ENCODE data around the gene KAZN. TPM values are rescaled to one million over a fixed set of nuclear protein-coding genes. Genes with fewer than 3 reads are reported as not detected.
A peak's percentile ranks its signal among the peaks of the same experiment; 100 is the strongest.

Gene KAZN
- total and polyA plus RNA-seq, 2 donors (not counting 1 experiment from before 2014, with no cell fraction given) = 3.4 to 5.0 TPM

DNA sequence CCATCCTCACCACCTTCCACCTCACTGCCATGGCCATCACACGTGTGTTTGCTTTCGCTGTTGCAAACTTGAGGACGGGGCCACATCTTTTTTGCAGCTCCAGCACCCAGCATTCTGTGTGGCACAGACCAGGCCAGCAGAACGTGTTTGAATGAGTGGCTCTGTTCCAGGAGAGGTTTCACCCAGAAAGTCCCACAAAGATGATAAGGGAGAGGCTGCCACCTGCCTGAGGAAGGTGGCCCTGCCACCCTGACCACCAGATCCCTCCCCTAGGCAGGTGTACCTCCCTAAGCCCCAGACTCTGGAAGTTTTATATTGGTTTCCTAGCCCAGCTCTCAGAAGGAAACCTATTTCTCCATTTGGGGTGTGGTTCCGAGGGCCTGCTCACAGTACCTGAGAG is 252.1 kb downstream of the KAZN start:
- Histone ChIP-seq H3K9me3 (ENCODE audit: control insufficient read depth, insufficient read depth, low read depth, low read length) (no peaks in the 10 kb centered on the region), H3K27me3 (ENCODE audit: control insufficient read depth, insufficient read depth, low read length) (peaks cover 5% of the 10 kb centered on the region), H3K36me3 (ENCODE audit: control insufficient read depth, insufficient read depth, low read length) (no peaks in the 10 kb centered on the region), H3K4me2 (ENCODE audit: extremely low read depth, insufficient read depth, low read length) (no peak overlapping the region), H3K4me3 (replicated peaks in 1 of 4; ENCODE audit: control extremely low read depth in 1 of 4, insufficient read depth in 1 of 4, low read depth in 3 of 4, low read length in 4 of 4) (no peak overlapping the region), H3K27ac (ENCODE audit: insufficient read depth, low read length) (no peak overlapping the region), H2AFZ (ENCODE audit: low read length) (no peak overlapping the region), H4K20me1 (ENCODE audit: control insufficient read depth, extremely low read depth, insufficient read depth, low read length) (no peaks in the 10 kb centered on the region), H3K4me1 (ENCODE audit: control insufficient read depth, extremely low read depth, insufficient read depth, low read length) (no peaks in the 10 kb centered on the region), H3K9ac (ENCODE audit: insufficient read depth, low read length) (no peak overlapping the region), H3K79me2 (ENCODE audit: control insufficient read depth, insufficient read depth, low read length) (no peaks in the 10 kb centered on the region)
- TF ChIP-seq EZH2 (IDR thresholded peaks at IDR 0.05; ENCODE audit: low read length, missing control alignments) = no peak
- TF ChIP-seq, protein P1, sequence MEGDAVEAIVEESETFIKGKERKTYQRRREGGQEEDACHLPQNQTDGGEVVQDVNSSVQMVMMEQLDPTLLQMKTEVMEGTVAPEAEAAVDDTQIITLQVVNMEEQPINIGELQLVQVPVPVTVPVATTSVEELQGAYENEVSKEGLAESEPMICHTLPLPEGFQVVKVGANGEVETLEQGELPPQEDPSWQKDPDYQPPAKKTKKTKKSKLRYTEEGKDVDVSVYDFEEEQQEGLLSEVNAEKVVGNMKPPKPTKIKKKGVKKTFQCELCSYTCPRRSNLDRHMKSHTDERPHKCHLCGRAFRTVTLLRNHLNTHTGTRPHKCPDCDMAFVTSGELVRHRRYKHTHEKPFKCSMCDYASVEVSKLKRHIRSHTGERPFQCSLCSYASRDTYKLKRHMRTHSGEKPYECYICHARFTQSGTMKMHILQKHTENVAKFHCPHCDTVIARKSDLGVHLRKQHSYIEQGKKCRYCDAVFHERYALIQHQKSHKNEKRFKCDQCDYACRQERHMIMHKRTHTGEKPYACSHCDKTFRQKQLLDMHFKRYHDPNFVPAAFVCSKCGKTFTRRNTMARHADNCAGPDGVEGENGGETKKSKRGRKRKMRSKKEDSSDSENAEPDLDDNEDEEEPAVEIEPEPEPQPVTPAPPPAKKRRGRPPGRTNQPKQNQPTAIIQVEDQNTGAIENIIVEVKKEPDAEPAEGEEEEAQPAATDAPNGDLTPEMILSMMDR (conservative IDR thresholded peaks at IDR 0.05 in 1 of 2, IDR thresholded peaks at IDR 0.05 in 1 of 2; ENCODE audit: low read depth in 1 of 2, low read length in 2 of 2) = peak in 1 of 2 donors; percentile 10
- peak in 1 of 2 donors; percentile 8 for DNase-seq (ENCODE audit: low read depth in 2 of 2)

DNA sequence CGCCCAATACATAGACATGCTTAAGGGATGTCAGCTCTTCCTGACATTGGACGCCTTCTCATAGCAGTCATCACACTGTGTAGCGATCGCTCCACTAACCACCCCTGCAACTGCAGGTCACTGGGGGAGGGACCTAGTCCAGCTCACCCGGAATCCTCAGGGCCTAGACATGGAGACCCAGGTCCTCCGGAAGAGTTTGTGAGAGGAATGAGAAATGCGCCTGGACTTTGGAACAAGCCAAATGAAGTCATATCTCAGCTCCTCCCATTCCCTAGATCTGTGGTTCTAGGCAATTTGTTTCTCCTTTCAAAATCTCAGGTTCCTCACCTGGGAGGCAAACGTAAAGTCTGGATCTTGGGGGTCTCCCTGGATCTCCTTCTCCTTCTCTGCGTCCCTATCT is 253.3 kb downstream of the KAZN start:
- TF ChIP-seq EZH2 (IDR thresholded peaks at IDR 0.05; ENCODE audit: low read length, missing control alignments) = no peak
- TF ChIP-seq, protein P1 (conservative IDR thresholded peaks at IDR 0.05 in 1 of 2, IDR thresholded peaks at IDR 0.05 in 1 of 2; ENCODE audit: low read depth in 1 of 2, low read length in 2 of 2) = no peak
- Histone ChIP-seq H3K9me3 (ENCODE audit: control insufficient read depth, insufficient read depth, low read depth, low read length) (no peaks in the 10 kb centered on the region), H3K79me2 (ENCODE audit: control insufficient read depth, insufficient read depth, low read length) (no peaks in the 10 kb centered on the region), H3K9ac (ENCODE audit: insufficient read depth, low read length) (no peak overlapping the region), H3K27me3 (ENCODE audit: control insufficient read depth, insufficient read depth, low read length) (peaks cover 7% of the 10 kb centered on the region), H4K20me1 (ENCODE audit: control insufficient read depth, extremely low read depth, insufficient read depth, low read length) (no peaks in the 10 kb centered on the region), H3K4me1 (ENCODE audit: control insufficient read depth, extremely low read depth, insufficient read depth, low read length) (no peaks in the 10 kb centered on the region), H2AFZ (ENCODE audit: low read length) (no peak overlapping the region), H3K4me3 (replicated peaks in 1 of 4; ENCODE audit: control extremely low read depth in 1 of 4, insufficient read depth in 1 of 4, low read depth in 3 of 4, low read length in 4 of 4) (no peak overlapping the region), H3K27ac (ENCODE audit: insufficient read depth, low read length) (no peak overlapping the region), H3K4me2 (ENCODE audit: extremely low read depth, insufficient read depth, low read length) (no peak overlapping the region), H3K36me3 (ENCODE audit: control insufficient read depth, insufficient read depth, low read length) (no peaks in the 10 kb centered on the region)
- DNase-seq (ENCODE audit: low read depth in 2 of 2) = no peak

DNA sequence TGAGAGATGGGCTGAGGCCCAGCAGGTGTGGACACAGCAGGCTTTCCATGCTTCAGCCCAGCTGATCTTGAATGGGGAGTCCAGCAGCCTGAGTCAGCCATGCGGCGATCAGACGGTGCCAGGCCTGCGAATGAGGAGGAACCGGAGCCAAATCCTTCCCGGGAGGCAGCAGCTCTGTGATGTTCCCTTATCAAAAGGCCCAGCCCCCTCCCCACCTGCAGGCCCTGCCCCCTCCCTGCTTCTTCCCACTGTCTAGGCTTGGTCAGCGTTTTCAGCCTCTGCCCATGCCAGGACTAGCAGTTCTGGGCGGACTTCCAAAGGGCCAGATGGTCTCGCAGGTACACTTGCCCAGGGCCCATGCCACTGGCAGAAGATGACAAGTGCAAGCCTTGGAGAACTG is 253.8 kb downstream of the KAZN start:
- Histone ChIP-seq H3K9ac (ENCODE audit: insufficient read depth, low read length) (no peak overlapping the region), H3K9me3 (ENCODE audit: control insufficient read depth, insufficient read depth, low read depth, low read length) (no peaks in the 10 kb centered on the region), H3K36me3 (ENCODE audit: control insufficient read depth, insufficient read depth, low read length) (no peaks in the 10 kb centered on the region), H3K79me2 (ENCODE audit: control insufficient read depth, insufficient read depth, low read length) (no peaks in the 10 kb centered on the region), H3K27me3 (ENCODE audit: control insufficient read depth, insufficient read depth, low read length) (peaks cover 7% of the 10 kb centered on the region), H3K4me3 (replicated peaks in 1 of 4; ENCODE audit: control extremely low read depth in 1 of 4, insufficient read depth in 1 of 4, low read depth in 3 of 4, low read length in 4 of 4) (no peak overlapping the region), H3K4me1 (ENCODE audit: control insufficient read depth, extremely low read depth, insufficient read depth, low read length) (no peaks in the 10 kb centered on the region), H3K4me2 (ENCODE audit: extremely low read depth, insufficient read depth, low read length) (no peak overlapping the region), H4K20me1 (ENCODE audit: control insufficient read depth, extremely low read depth, insufficient read depth, low read length) (no peaks in the 10 kb centered on the region), H2AFZ (ENCODE audit: low read length) (no peak overlapping the region), H3K27ac (ENCODE audit: insufficient read depth, low read length) (no peak overlapping the region)
- TF ChIP-seq, protein P1 (conservative IDR thresholded peaks at IDR 0.05 in 1 of 2, IDR thresholded peaks at IDR 0.05 in 1 of 2; ENCODE audit: low read depth in 1 of 2, low read length in 2 of 2) = no peak
- peak in 1 of 2 donors; percentile 3 for DNase-seq (ENCODE audit: low read depth in 2 of 2)

Measured in fibroblast of lung (primary cell).